Upper lobe of left lung (tissue), 4 donors: ENCODE measurements around the gene ZAR1.

Source experiments
- CTCF ChIP-seq, 6 experiments: fragments of 450-650 bp in 4 of 6; fragments of 200-600 bp in 2 of 6; sonication (generic) in 2 of 6; IDR thresholded peaks; one replicate each; pipeline ENCODE4 v1.5.1; 2016 to 2019; ENCODE audit warnings: antibody characterized with exemption in 6 of 6
- EP300 ChIP-seq, 4 donors: sonication (generic); formaldehyde crosslinking; IDR thresholded peaks; one replicate each; pipeline ENCODE4 v1.5.1; 2017; ENCODE audit warnings: antibody characterized with exemption in 4 of 4, control low read depth in 2 of 4
- POLR2A ChIP-seq, 4 donors: fragments of 450-650 bp; IDR thresholded peaks; one replicate each; pipeline ENCODE4 v1.5.1; 2016 to 2017; ENCODE audit warnings: antibody characterized with exemption in 4 of 4, mild to moderate bottlenecking in 2 of 4
- POLR2AphosphoS5 ChIP-seq, 2 donors: sonication (generic); formaldehyde crosslinking; IDR thresholded peaks; one replicate each; pipeline ENCODE4 v1.5.1; 2017; ENCODE audit warnings: antibody characterized with exemption in 2 of 2

- no peak for TF ChIP-seq CTCF (IDR thresholded peaks at IDR 0.05)
- no peak for TF ChIP-seq POLR2A (IDR thresholded peaks at IDR 0.05)
- TF ChIP-seq POLR2AphosphoS5 (IDR thresholded peaks at IDR 0.05): no peak
- no peak for TF ChIP-seq EP300 (IDR thresholded peaks at IDR 0.05)
Observed at GRCh38 chr4:48490680-48491513, 845 bp downstream of the ZAR1 start.
